ENCODE results near the gene SF3B5.

GRCh38 chr6:144119376-144119775 is 24.0 kb upstream of the SF3B5 start:
- TF ChIP-seq CTCF (conservative IDR thresholded peaks at IDR 0.05; ENCODE audit: low read length), result no peak
- TF ChIP-seq EZH2phosphoT487 (IDR thresholded peaks at IDR 0.05; ENCODE audit: borderline replicate concordance), result no peak
